GM12891 (cell line): ENCODE data around the gene GORASP1.
"Not testable (repeated sequence)": the region's sequence is repeated elsewhere in the genome, so short reads cannot be mapped to it uniquely, and the experiment has no call there.

ENCODE experiments used
- POLR2A ChIP-seq: IDR thresholded peaks from 2 replicates; pipeline ENCODE4 v1.6.1; 2011; ENCODE audit warnings: low read depth, low read length, control low read depth
- POLR2AphosphoS5 ChIP-seq: IDR thresholded peaks from 2 replicates; pipeline ENCODE4 v1.6.1; 2011; ENCODE audit warnings: low read depth, low read length, control low read depth
- POU2F2 ChIP-seq: IDR thresholded peaks from 2 replicates; pipeline ENCODE4 v1.6.1; 2011; ENCODE audit warnings: low read depth, mild to moderate bottlenecking, control low read depth, low read length, moderate library complexity
- TAF1 ChIP-seq: IDR thresholded peaks from 2 replicates; pipeline ENCODE4 v1.6.1; 2011; ENCODE audit warnings: low read depth, low read length, control low read depth

- not testable (repeated sequence) for TF ChIP-seq TAF1, POLR2AphosphoS5, POLR2A, POU2F2
Observed at GRCh38 chr3:39061228-39061627, 46.2 kb downstream of the GORASP1 start.
